ENCODE measurements around the gene NFIA.

Gene NFIA

GRCh38 chr1:61332796-61333195, 250.4 kb downstream of the NFIA start:
- H3K4me1 ChIP-seq (ENCODE audit: control insufficient read depth, insufficient read depth, low read length) = no peaks in the 10 kb centered on the region; the same call in 1 of the 2 replicates
- DNase-seq (ENCODE audit: low read depth, low spot score) = no peak
- no CpG with 5 or more reads among the region's 1 CpG for WGBS (ENCODE audit: insufficient coverage, insufficient read length)
- H3K36me3 ChIP-seq (ENCODE audit: control insufficient read depth, insufficient read depth, low read length) = no peaks in the 10 kb centered on the region
- no peak overlapping the region for H3K27ac ChIP-seq (ENCODE audit: low read length)
- H3K9me3 ChIP-seq (ENCODE audit: control insufficient read depth, insufficient read depth, low read length) = no peaks in the 10 kb centered on the region
- no peaks in the 10 kb centered on the region for H3K27me3 ChIP-seq (ENCODE audit: control insufficient read depth, insufficient read depth, low read length)
- no peak overlapping the region for H3K4me3 ChIP-seq (ENCODE audit: low read length)

- H3K27ac ChIP-seq (ENCODE audit: low read length) = no peak overlapping the region
- no peak overlapping the region for H3K4me3 ChIP-seq (ENCODE audit: low read length)
- peaks cover 2% of the 10 kb centered on the region; the same call in 1 of the 2 replicates for H3K4me1 ChIP-seq (ENCODE audit: control insufficient read depth, insufficient read depth, low read length)
- no peaks in the 10 kb centered on the region for H3K27me3 ChIP-seq (ENCODE audit: control insufficient read depth, insufficient read depth, low read length)
- no peaks in the 10 kb centered on the region for H3K36me3 ChIP-seq (ENCODE audit: control insufficient read depth, insufficient read depth, low read length)
- H3K9me3 ChIP-seq (ENCODE audit: control insufficient read depth, insufficient read depth, low read length) = no peaks in the 10 kb centered on the region
- DNase-seq (ENCODE audit: low read depth, low spot score) = no peak
- WGBS (ENCODE audit: insufficient coverage, insufficient read length) = no CpG with 5 or more reads among the region's 14 CpGs
Measured at GRCh38 chr1:61334718-61335589, 252.6 kb downstream of the NFIA start.

GRCh38 chr1:61337037-61337436, 254.7 kb downstream of the NFIA start:
- H3K9me3 ChIP-seq (ENCODE audit: control insufficient read depth, insufficient read depth, low read length) = no peaks in the 10 kb centered on the region
- no CpG with 5 or more reads among the region's 3 CpGs for WGBS (ENCODE audit: insufficient coverage, insufficient read length)

GRCh38 chr1:61337441-61337951, 255.1 kb downstream of the NFIA start:
- Histone ChIP-seq H3K27ac (ENCODE audit: low read length) (no peak overlapping the region), H3K27me3 (ENCODE audit: control insufficient read depth, insufficient read depth, low read length) (no peaks in the 10 kb centered on the region), H3K4me3 (ENCODE audit: low read length) (no peak overlapping the region), H3K4me1 (ENCODE audit: control insufficient read depth, insufficient read depth, low read length) (peaks cover 2% of the 10 kb centered on the region; the same call in 1 of the 2 replicates), H3K36me3 (ENCODE audit: control insufficient read depth, insufficient read depth, low read length) (no peaks in the 10 kb centered on the region), H3K9me3 (ENCODE audit: control insufficient read depth, insufficient read depth, low read length) (no peaks in the 10 kb centered on the region)
- no peak for DNase-seq (ENCODE audit: low read depth, low spot score)
- WGBS (ENCODE audit: insufficient coverage, insufficient read length) = no CpG with 5 or more reads among the region's 1 CpG

More at GRCh38 chr1:61337037-61337436, 254.7 kb downstream of the NFIA start:
- Histone ChIP-seq H3K4me1 (ENCODE audit: control insufficient read depth, insufficient read depth, low read length) (peaks cover 2% of the 10 kb centered on the region; the same call in 1 of the 2 replicates), H3K4me3 (ENCODE audit: low read length) (no peak overlapping the region), H3K36me3 (ENCODE audit: control insufficient read depth, insufficient read depth, low read length) (no peaks in the 10 kb centered on the region), H3K27me3 (ENCODE audit: control insufficient read depth, insufficient read depth, low read length) (no peaks in the 10 kb centered on the region), H3K27ac (ENCODE audit: low read length) (no peak overlapping the region)
- no peak for DNase-seq (ENCODE audit: low read depth, low spot score)

GRCh38 chr1:61337981-61338848, 255.9 kb downstream of the NFIA start:
- H3K27ac ChIP-seq (ENCODE audit: low read length) = no peak overlapping the region
- no peaks in the 10 kb centered on the region for H3K9me3 ChIP-seq (ENCODE audit: control insufficient read depth, insufficient read depth, low read length)
- H3K4me3 ChIP-seq (ENCODE audit: low read length) = no peak overlapping the region
- DNase-seq (ENCODE audit: low read depth, low spot score) = no peak
- H3K36me3 ChIP-seq (ENCODE audit: control insufficient read depth, insufficient read depth, low read length) = no peaks in the 10 kb centered on the region
- peaks cover 2% of the 10 kb centered on the region; the same call in 1 of the 2 replicates for H3K4me1 ChIP-seq (ENCODE audit: control insufficient read depth, insufficient read depth, low read length)
- no peaks in the 10 kb centered on the region for H3K27me3 ChIP-seq (ENCODE audit: control insufficient read depth, insufficient read depth, low read length)
- WGBS (ENCODE audit: insufficient coverage, insufficient read length) = no CpG with 5 or more reads among the region's 13 CpGs

- no peak overlapping the region for H3K27ac ChIP-seq (ENCODE audit: low read length)
- no CpG with 5 or more reads among the region's 5 CpGs for WGBS (ENCODE audit: insufficient coverage, insufficient read length)
Measured at GRCh38 chr1:61338899-61339298, 256.5 kb downstream of the NFIA start.

GRCh38 chr1:61341426-61341825, 259.1 kb downstream of the NFIA start:
- DNase-seq (ENCODE audit: low read depth, low spot score) = no peak
- Histone ChIP-seq H3K36me3 (ENCODE audit: control insufficient read depth, insufficient read depth, low read length) (no peaks in the 10 kb centered on the region), H3K4me1 (ENCODE audit: control insufficient read depth, insufficient read depth, low read length) (peaks cover 2% of the 10 kb centered on the region; the same call in 1 of the 2 replicates), H3K4me3 (ENCODE audit: low read length) (no peak overlapping the region), H3K9me3 (ENCODE audit: control insufficient read depth, insufficient read depth, low read length) (no peaks in the 10 kb centered on the region), H3K27ac (ENCODE audit: low read length) (no peak overlapping the region), H3K27me3 (ENCODE audit: control insufficient read depth, insufficient read depth, low read length) (no peaks in the 10 kb centered on the region)
- WGBS (ENCODE audit: insufficient coverage, insufficient read length) = no CpG with 5 or more reads among the region's 6 CpGs

More at GRCh38 chr1:61338899-61339298, 256.5 kb downstream of the NFIA start:
- Histone ChIP-seq H3K4me3 (ENCODE audit: low read length) (no peak overlapping the region), H3K36me3 (ENCODE audit: control insufficient read depth, insufficient read depth, low read length) (no peaks in the 10 kb centered on the region), H3K9me3 (ENCODE audit: control insufficient read depth, insufficient read depth, low read length) (no peaks in the 10 kb centered on the region), H3K27me3 (ENCODE audit: control insufficient read depth, insufficient read depth, low read length) (no peaks in the 10 kb centered on the region), H3K4me1 (ENCODE audit: control insufficient read depth, insufficient read depth, low read length) (peaks cover 2% of the 10 kb centered on the region; the same call in 1 of the 2 replicates)
- no peak for DNase-seq (ENCODE audit: low read depth, low spot score)

GRCh38 chr1:61343734-61344420, 261.5 kb downstream of the NFIA start:
- Histone ChIP-seq H3K27me3 (ENCODE audit: control insufficient read depth, insufficient read depth, low read length) (no peaks in the 10 kb centered on the region), H3K4me1 (ENCODE audit: control insufficient read depth, insufficient read depth, low read length) (0 out of 2 replicates have a peak, but pooled peaks cover 2% of the 10 kb centered on the region), H3K36me3 (ENCODE audit: control insufficient read depth, insufficient read depth, low read length) (no peaks in the 10 kb centered on the region), H3K4me3 (ENCODE audit: low read length) (no peak overlapping the region), H3K9me3 (ENCODE audit: control insufficient read depth, insufficient read depth, low read length) (no peaks in the 10 kb centered on the region), H3K27ac (ENCODE audit: low read length) (no peak overlapping the region)
- no CpG with 5 or more reads among the region's 6 CpGs for WGBS (ENCODE audit: insufficient coverage, insufficient read length)
- no peak for DNase-seq (ENCODE audit: low read depth, low spot score)

GRCh38 chr1:61344696-61345095, 262.3 kb downstream of the NFIA start:
- Histone ChIP-seq H3K4me3 (ENCODE audit: low read length) (no peak overlapping the region), H3K27me3 (ENCODE audit: control insufficient read depth, insufficient read depth, low read length) (no peaks in the 10 kb centered on the region), H3K4me1 (ENCODE audit: control insufficient read depth, insufficient read depth, low read length) (0 out of 2 replicates have a peak, but pooled peaks cover under 1% of the 10 kb centered on the region), H3K9me3 (ENCODE audit: control insufficient read depth, insufficient read depth, low read length) (no peaks in the 10 kb centered on the region), H3K36me3 (ENCODE audit: control insufficient read depth, insufficient read depth, low read length) (no peaks in the 10 kb centered on the region), H3K27ac (ENCODE audit: low read length) (no peak overlapping the region)
- WGBS (ENCODE audit: insufficient coverage, insufficient read length) = no CpG with 5 or more reads among the region's 2 CpGs
- no peak for DNase-seq (ENCODE audit: low read depth, low spot score)
